Brain microvascular endothelial cell (primary cell): ENCODE results near the gene KIF18A.
A peak's percentile ranks its signal among the peaks of the same experiment; 100 is the strongest.

Experiments
- DNase-seq: peaks from one replicate; pipeline ENCODE4 v3.0.0-alpha.2; 2020
- H3K27ac ChIP-seq: fragments of 250-450 bp; sonication (Bioruptor Pico); 2 replicates; pipeline ENCODE4 v1.5.1; 2020; ENCODE audit warnings: mild to moderate bottlenecking, moderate library complexity
- H3K27me3 ChIP-seq: fragments of 250-450 bp; sonication (Bioruptor Pico); replicated peaks from 2 replicates; pipeline ENCODE4 v1.5.1; 2020; ENCODE audit warnings: mild to moderate bottlenecking
- H3K36me3 ChIP-seq: fragments of 250-450 bp; sonication (Bioruptor Pico); replicated peaks from 2 replicates; pipeline ENCODE4 v1.5.1; 2020; ENCODE audit warnings: mild to moderate bottlenecking
- H3K4me3 ChIP-seq: 2 replicates; pipeline ENCODE4 v1.5.1; 2011; ENCODE audit warnings: low read depth, mild to moderate bottlenecking, control low read depth, low read length, moderate library complexity
- in situ Hi-C: cut with HindIII; loops from 2 replicates; pipeline ENCODE4 v1.10.0; 2017; ENCODE audit warnings: low sequenced_read_pairs, low pct_ligation_motif_present
- TF ChIP-seq, protein P1 (sequence below): IDR thresholded peaks from 2 replicates; pipeline ENCODE4 v1.5.1; 2011; ENCODE audit warnings: low read depth, mild to moderate bottlenecking, moderate library complexity, low read length, control low read depth, inconsistent platforms; ENCODE audit errors: missing control alignments

KIF18A gene

DNA sequence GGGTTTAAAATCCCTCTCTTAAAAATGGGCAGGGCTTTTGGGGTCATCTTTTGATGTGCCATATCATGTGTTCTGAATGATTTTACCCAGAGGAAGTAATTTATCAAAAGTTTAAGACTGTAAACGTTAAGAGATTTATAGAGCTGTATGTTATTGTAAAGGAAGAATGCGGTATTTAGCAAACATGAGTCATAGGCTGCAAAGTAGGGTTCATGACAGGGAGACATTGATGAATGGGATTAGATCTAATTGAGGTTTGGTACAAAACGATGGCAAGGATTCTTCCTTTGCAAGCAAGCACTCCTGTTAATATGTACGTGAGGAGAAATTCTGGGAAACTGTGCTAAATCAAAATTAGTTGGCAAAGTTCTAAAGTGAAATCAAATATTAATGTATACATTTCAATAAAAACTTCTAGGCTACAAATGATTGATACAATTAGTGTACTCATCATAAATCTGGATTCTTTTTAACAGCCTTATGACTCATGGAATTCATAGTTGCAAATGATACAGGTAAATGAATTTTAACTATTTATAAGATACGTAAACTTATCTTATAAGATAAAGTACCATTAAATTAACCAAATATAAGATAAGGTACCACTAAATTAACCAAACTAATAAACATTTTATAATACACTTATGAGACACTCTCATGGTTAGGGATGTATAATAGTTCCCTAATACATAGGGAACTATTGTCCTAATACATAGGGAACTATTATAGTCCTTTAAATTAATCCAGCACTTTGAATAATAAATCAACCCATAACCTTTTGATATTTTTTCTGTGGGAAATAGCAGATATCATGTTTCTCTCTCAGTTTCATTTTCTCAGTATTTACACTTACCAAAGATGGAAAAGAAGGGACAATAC is 58.4 kb downstream of the KIF18A start:
- Histone ChIP-seq H3K36me3 (no peaks in the 10 kb centered on the region), H3K27ac (no peak overlapping the region), H3K4me3 (no peak overlapping the region), H3K27me3 (no peaks in the 10 kb centered on the region)
- in situ Hi-C loops, result no loop called here
- DNase-seq, result peak; percentile 4
- TF ChIP-seq, protein P1, sequence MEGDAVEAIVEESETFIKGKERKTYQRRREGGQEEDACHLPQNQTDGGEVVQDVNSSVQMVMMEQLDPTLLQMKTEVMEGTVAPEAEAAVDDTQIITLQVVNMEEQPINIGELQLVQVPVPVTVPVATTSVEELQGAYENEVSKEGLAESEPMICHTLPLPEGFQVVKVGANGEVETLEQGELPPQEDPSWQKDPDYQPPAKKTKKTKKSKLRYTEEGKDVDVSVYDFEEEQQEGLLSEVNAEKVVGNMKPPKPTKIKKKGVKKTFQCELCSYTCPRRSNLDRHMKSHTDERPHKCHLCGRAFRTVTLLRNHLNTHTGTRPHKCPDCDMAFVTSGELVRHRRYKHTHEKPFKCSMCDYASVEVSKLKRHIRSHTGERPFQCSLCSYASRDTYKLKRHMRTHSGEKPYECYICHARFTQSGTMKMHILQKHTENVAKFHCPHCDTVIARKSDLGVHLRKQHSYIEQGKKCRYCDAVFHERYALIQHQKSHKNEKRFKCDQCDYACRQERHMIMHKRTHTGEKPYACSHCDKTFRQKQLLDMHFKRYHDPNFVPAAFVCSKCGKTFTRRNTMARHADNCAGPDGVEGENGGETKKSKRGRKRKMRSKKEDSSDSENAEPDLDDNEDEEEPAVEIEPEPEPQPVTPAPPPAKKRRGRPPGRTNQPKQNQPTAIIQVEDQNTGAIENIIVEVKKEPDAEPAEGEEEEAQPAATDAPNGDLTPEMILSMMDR, result no peak

GRCh38 chr11:28048812-28049211 is 59.1 kb downstream of the KIF18A start:
- Histone ChIP-seq H3K27me3 (no peaks in the 10 kb centered on the region), H3K36me3 (no peaks in the 10 kb centered on the region), H3K4me3 (no peak overlapping the region), H3K27ac (no peak overlapping the region)
- DNase-seq, result no peak
- TF ChIP-seq, protein P1, result no peak
- in situ Hi-C loops, result no loop called here

- in situ Hi-C loops, result no loop called here
- no peak for DNase-seq
- no peaks in the 10 kb centered on the region for H3K36me3 ChIP-seq
- H3K4me3 ChIP-seq, result no peak overlapping the region
- H3K27me3 ChIP-seq, result no peaks in the 10 kb centered on the region
- TF ChIP-seq, protein P1, result no peak
- no peak overlapping the region for H3K27ac ChIP-seq
These were observed 63.8 kb downstream of the KIF18A start for GRCh38 chr11:28043930-28044709.

DNA sequence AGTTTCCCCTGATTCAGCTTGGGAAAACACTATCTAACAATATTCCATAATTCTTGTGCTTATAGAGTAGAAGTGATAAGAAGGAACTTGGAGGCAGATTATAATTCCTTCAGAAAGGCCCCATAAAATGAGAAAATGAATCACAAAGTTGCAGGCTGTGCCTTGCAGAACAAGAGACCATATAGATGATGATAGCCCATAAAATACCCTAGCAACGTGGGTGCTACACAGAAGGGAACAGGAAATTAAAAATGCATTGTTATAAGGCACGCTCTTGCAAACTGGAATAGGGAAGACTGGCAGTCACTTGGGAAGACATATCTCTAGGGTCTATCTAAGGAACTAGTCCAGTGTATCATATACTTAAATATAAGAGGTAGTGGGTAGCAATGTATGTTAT is 67.6 kb downstream of the KIF18A start:
- Histone ChIP-seq H3K4me3 (no peak overlapping the region), H3K36me3 (no peaks in the 10 kb centered on the region), H3K27me3 (no peaks in the 10 kb centered on the region), H3K27ac (no peak overlapping the region)
- DNase-seq, result no peak
- TF ChIP-seq, protein P1, result no peak
- in situ Hi-C loops, result no loop called here

GRCh38 chr11:28038775-28039174 is 69.2 kb downstream of the KIF18A start:
- no peak overlapping the region for H3K4me3 ChIP-seq
- no peaks in the 10 kb centered on the region for H3K36me3 ChIP-seq
- TF ChIP-seq, protein P1, result no peak
- in situ Hi-C loops, result no loop called here
- no peaks in the 10 kb centered on the region for H3K27me3 ChIP-seq
- DNase-seq, result no peak
- no peak overlapping the region for H3K27ac ChIP-seq
